ENCODE measurements around the gene NFATC2IP. TPM values are rescaled to one million over a fixed set of nuclear protein-coding genes. Genes with fewer than 3 reads are reported as not detected.
"Not testable (repeated sequence)": the region's sequence is repeated elsewhere in the genome, so short reads cannot be mapped to it uniquely, and the experiment has no call there.

The NFATC2IP gene
- total RNA-seq, 2 experiments from 2014 or later, result 47.4 to 51.0 TPM

- Histone ChIP-seq H3K9me3 (ENCODE audit: control insufficient read depth in 1 of 2, insufficient read depth in 1 of 2, low read length in 2 of 2) (peaks cover 0 to 9% of the 10 kb centered on the region in 2 experiments), H3K27ac (ENCODE audit: low read depth in 1 of 2, low read length in 2 of 2) (no peak overlapping the region), H3K36me3 (ENCODE audit: insufficient read depth, low read length) (peaks cover 39% of the 10 kb centered on the region), H3K4me3 (ENCODE audit: low read length) (no peak overlapping the region), H3K4me1 (ENCODE audit: insufficient read depth, low read length) (peaks cover 45% of the 10 kb centered on the region), H3K27me3 (ENCODE audit: control insufficient read depth in 1 of 2, insufficient read depth in 2 of 2, low read length in 2 of 2) (no peaks in the 10 kb centered on the region)
- intact Hi-C loops (cut with DNase I, micrococcal nuclease), result no loop called here
- ATAC-seq (ENCODE audit: poor library complexity), result peak; percentile 34
- Mint-ChIP-seq H3K9me3 (no peaks in the 10 kb centered on the region), H3K27me3 (no peaks in the 10 kb centered on the region), H3K36me3 (ENCODE audit: low read depth) (peaks cover 55% of the 10 kb centered on the region), H3K4me3 (peak overlapping the region; percentile 80), H3K27ac (peak overlapping the region; percentile 68), H3K4me1 (ENCODE audit: low read depth) (peaks cover 44% of the 10 kb centered on the region)
- POLR2A ChIA-PET, result interaction anchor here (0.6 to 1.9 kb wide), 7 partner anchors 9 to 155 kb away, joined by 3 to 17 read pairs (median 5); partner anchors contain the start of gene ATXN2L
- CTCF ChIA-PET, result interaction anchor here (0.6 to 2.4 kb wide), 10 partner anchors 10 to 131 kb away, joined by 3 to 22 read pairs (median 4); partner anchors contain the start of gene TUFM
- TF ChIP-seq CTCF (IDR thresholded peaks at IDR 0.05), result peak; percentile 67
- peak in 5 of 14 experiments; percentile 15 to 75 (median 61) for DNase-seq
Measured at GRCh38 chr16:28977703-28978662, 27.2 kb downstream of the NFATC2IP start.

- POLR2A ChIA-PET; H3K27me3 ChIP-seq (ENCODE audit: control insufficient read depth in 1 of 2, insufficient read depth in 2 of 2, low read length in 2 of 2); H3K27ac Mint-ChIP-seq; H3K9me3 Mint-ChIP-seq; CTCF ChIA-PET; H3K4me3 ChIP-seq (ENCODE audit: low read length); H3K9me3 ChIP-seq (ENCODE audit: control insufficient read depth in 1 of 2, insufficient read depth in 1 of 2, low read length in 2 of 2); H3K27me3 Mint-ChIP-seq; DNase-seq; H3K27ac ChIP-seq (ENCODE audit: low read depth in 1 of 2, low read length in 2 of 2); ATAC-seq (ENCODE audit: poor library complexity): not testable (repeated sequence)
- Histone ChIP-seq H3K4me1 (ENCODE audit: insufficient read depth, low read length) (peaks cover 48% of the 10 kb centered on the region), H3K36me3 (ENCODE audit: insufficient read depth, low read length) (peaks cover 45% of the 10 kb centered on the region)
- peak overlapping the region; percentile 25 for H3K4me3 Mint-ChIP-seq
- H3K36me3 Mint-ChIP-seq (ENCODE audit: low read depth), result peaks cover 65% of the 10 kb centered on the region
- intact Hi-C loops (cut with DNase I, micrococcal nuclease), result loop anchor here in 1 of 2 experiments (5.0 kb wide), 1 partner anchor 668 kb away; no protein-coding TSS in a partner anchor
- H3K4me1 Mint-ChIP-seq (ENCODE audit: low read depth), result peaks cover 45% of the 10 kb centered on the region
Measured at GRCh38 chr16:28980330-28980729, 29.6 kb downstream of the NFATC2IP start.

GRCh38 chr16:28980929-28981328 lies 30.2 kb downstream of the NFATC2IP start:
- Mint-ChIP-seq H3K27me3 (no peaks in the 10 kb centered on the region), H3K36me3 (ENCODE audit: low read depth) (peaks cover 71% of the 10 kb centered on the region), H3K27ac (no peak overlapping the region), H3K9me3 (no peaks in the 10 kb centered on the region), H3K4me1 (ENCODE audit: low read depth) (peaks cover 46% of the 10 kb centered on the region), H3K4me3 (no peak overlapping the region)
- DNase-seq, result no peak
- Histone ChIP-seq H3K36me3 (ENCODE audit: insufficient read depth, low read length) (peaks cover 45% of the 10 kb centered on the region), H3K27ac (ENCODE audit: low read depth in 1 of 2, low read length in 2 of 2) (no peak overlapping the region), H3K4me3 (ENCODE audit: low read length) (no peak overlapping the region), H3K9me3 (ENCODE audit: control insufficient read depth in 1 of 2, insufficient read depth in 1 of 2, low read length in 2 of 2) (peaks cover 0 to 9% of the 10 kb centered on the region in 2 experiments), H3K4me1 (ENCODE audit: insufficient read depth, low read length) (peaks cover 42% of the 10 kb centered on the region), H3K27me3 (ENCODE audit: control insufficient read depth in 1 of 2, insufficient read depth in 2 of 2, low read length in 2 of 2) (no peaks in the 10 kb centered on the region)
- ChIA-PET POLR2A (interaction anchor here (1.1 kb wide), 1 partner anchor 33 kb away, joined by 3 read pairs; no protein-coding TSS in a partner anchor), CTCF (no interaction called here)
- intact Hi-C loops (cut with DNase I, micrococcal nuclease), result loop anchor here in 1 of 2 experiments (5.0 kb wide), 1 partner anchor 669 kb away; no protein-coding TSS in a partner anchor
- no peak for ATAC-seq (ENCODE audit: poor library complexity)
- TF ChIP-seq CTCF (IDR thresholded peaks at IDR 0.05), result no peak

All from CD4-positive, alpha-beta T cell (primary cell).